GM21619 (cell line): ENCODE results near the gene TRMT61B.

Experiments used
- ATAC-seq: cut with Tn5 transposase; IDR thresholded peaks from one replicate; pipeline ENCODE4 v1.9.1; 2021; ENCODE audit not compliant: unreplicated experiment

TRMT61B gene

GRCh38 chr2:28868611-28869010 lies 1.5 kb downstream of the TRMT61B start:
- ATAC-seq: no peak

- no peak for ATAC-seq
These were observed 14.1 kb downstream of the TRMT61B start for GRCh38 chr2:28855977-28856376.

- no peak for ATAC-seq
These were observed 14.9 kb downstream of the TRMT61B start for GRCh38 chr2:28855193-28855592.

DNA sequence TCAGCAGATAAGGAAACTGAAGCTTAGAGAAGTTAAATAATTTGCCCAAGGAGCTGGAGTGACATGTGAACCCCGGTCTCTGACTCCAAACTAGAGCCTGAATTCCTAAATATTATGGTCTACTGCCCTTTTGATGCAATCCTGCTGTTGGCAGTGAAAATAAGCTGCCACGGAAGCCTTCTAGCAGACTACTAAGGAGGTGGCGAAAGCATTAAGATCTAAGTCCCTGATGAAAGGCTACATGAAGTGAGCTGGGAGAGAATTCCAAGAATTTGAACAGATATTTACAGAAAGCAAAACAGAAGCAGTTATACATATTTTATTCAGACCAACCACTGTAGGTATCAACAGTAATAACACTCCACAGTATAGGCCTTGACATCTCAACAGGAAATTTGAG lies 28.1 kb downstream of the TRMT61B start:
- ATAC-seq: no peak

- ATAC-seq: no peak
These were observed 31.1 kb downstream of the TRMT61B start for GRCh38 chr2:28838971-28839370.

- ATAC-seq: no peak
These were observed 34.3 kb downstream of the TRMT61B start for GRCh38 chr2:28835781-28836180.

GRCh38 chr2:28833740-28834470 lies 36.2 kb downstream of the TRMT61B start:
- no peak for ATAC-seq

GRCh38 chr2:28828382-28828781 lies 41.7 kb downstream of the TRMT61B start:
- ATAC-seq: no peak

- ATAC-seq: no peak
These were observed 45.2 kb downstream of the TRMT61B start for GRCh38 chr2:28824870-28825269.

- no peak for ATAC-seq
These were observed 45.9 kb downstream of the TRMT61B start for GRCh38 chr2:28824207-28824606.

GRCh38 chr2:28822036-28822435 lies 48.1 kb downstream of the TRMT61B start:
- ATAC-seq: no peak

DNA sequence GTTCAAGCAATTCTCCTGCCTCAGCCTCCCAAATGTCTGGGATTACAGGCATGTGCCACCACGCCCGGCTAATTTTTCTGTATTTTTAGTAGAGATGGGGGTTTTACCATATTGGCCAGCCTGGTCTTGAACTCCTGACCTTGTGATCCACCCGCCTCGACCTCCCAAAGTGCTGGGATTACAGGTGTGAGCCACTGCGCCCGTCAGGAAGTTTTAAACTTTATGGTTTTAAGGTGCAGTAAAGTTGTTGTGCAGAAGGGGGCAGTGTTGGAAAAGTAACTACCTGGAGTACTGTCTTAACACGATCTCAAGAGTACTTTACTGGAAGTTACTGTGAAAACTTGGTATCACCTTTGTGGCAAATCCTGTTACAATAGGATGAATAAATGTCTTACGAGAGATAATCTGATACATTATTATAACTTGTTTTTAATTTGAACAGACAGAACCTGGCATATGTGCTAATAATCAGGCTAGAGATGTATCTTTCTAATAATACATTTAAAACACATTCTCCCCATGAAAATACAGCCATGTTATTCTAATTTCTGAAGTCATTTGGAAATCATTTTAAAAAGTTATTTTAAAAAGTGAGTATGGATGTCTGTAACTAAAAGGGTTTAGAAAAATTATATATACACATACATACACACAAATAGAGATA lies 48.7 kb downstream of the TRMT61B start:
- ATAC-seq: peak; percentile 61

DNA sequence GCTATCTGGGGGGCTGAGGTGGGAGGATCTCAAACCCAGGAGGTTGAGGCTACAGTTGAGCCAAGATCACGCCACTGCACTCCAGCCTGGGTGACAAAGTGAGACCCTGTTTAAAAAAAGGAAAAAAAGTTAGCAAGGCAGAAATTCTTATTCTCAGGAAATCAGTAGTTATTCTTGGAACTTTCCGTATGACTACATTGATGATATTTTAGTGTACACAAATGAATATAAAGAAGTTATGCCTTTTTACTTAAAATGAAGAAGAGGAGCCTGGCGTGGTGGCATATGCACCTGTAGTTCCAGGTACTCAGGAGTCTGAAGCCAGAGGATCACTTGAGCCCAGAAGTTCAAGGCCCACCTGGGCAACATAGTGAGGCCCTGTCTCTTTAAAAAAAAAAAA lies 52.1 kb downstream of the TRMT61B start:
- no peak for ATAC-seq

DNA sequence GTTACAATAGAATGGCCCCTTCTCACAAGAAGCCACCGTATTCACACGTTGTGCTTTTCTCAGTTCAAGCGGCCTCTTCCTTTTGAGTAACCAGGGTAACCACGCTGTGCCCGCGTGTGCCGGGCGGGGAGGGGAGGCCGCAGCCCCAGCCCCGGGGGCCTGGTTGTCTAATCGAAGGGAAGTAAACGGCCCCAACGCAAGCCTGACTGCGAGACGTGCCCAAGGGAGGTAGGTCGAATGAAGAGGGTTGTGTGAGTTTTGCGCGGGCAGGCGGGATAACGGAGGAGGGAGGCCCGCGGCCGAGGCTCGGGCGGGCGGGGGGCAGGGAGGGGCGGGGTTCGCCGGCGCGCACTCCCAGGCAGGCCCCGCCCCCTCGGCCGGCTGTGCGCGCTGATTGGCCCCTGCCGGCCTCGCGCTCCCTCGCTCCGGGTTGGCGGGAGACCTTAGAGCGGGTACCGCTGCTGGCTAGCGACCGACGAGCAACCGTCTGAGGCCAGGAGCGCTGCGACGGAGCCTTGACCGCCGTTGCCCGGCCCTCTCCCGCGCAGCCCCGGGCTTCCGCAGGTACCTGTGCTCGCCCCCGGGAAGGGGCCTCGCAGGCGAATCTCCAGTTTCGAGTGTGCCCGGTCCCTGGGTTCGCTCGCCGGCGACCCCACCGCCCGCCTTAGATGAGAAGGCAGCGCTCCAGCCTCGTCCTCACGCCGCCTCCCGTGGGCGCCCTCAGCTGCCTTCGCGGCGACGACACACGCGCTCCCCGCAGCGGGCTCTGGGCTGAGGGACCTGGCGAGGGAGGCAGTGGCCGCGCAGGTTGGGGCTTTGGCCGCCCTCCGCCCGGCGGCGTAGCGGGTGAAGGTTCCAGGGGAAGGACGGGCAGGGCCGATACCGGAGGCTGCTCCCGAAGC lies 59.5 kb downstream of the TRMT61B start, which contains the start of gene SPDYA:
SPDYA (plus strand) TSS at position 451 of the 902 bp plus-strand sequence. CDS start 5,181 bp downstream, outside the sequence.
- ATAC-seq: peak; percentile 80

DNA sequence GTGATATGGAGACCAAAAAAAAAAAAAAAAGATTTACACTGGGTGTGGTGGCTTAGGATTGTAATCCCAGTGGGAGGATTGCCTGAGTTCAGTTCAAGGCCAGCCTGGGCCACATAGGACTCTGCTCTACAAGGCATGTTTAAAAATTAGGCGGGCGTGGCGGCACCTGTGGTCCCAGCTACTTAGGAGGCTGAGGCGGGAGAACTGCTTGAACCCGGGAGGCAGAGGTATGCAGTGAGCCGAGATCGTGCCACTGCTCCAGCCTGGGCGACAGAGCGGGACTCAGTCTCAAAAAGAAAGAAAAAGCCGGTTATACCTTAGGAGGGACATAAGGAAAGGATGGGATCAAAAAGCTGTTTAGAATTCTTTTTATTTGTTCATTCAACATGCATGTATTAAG lies 60.2 kb downstream of the TRMT61B start:
- ATAC-seq: no peak

DNA sequence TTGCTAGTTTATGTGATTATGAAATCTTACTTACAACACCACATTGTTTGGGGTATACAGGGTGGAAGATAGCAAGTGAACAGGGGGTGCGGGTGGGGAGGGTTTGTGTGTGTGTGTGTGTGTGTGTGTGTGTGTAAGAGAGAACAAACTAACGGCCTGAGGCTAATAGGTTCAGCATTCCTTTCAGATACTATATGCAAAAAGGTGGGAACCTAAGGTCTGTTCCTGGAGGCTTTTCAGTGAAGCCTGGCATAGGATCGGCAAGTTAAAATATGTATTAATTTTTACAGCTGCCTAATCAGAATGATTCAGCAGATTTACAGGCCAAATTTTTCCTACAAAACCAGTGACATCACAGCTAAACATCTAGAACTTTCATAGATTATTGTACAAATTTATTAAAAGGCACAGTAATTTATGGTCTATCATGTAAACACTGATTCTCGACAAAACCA lies 67.1 kb downstream of the TRMT61B start:
- ATAC-seq: no peak

GRCh38 chr2:28801726-28802125 lies 68.4 kb downstream of the TRMT61B start:
- ATAC-seq: no peak
